ENCODE results near the gene ABCC4. TPM values are rescaled to one million over a fixed set of nuclear protein-coding genes. Genes with fewer than 3 reads are reported as not detected.

The ABCC4 gene
- total and polyA plus RNA-seq, 9 of the 15 experiments (the other 6 are each of a cell fraction or from before 2014, with no cell fraction given): 9.4 to 46.1 (median 25.4) TPM

DNA sequence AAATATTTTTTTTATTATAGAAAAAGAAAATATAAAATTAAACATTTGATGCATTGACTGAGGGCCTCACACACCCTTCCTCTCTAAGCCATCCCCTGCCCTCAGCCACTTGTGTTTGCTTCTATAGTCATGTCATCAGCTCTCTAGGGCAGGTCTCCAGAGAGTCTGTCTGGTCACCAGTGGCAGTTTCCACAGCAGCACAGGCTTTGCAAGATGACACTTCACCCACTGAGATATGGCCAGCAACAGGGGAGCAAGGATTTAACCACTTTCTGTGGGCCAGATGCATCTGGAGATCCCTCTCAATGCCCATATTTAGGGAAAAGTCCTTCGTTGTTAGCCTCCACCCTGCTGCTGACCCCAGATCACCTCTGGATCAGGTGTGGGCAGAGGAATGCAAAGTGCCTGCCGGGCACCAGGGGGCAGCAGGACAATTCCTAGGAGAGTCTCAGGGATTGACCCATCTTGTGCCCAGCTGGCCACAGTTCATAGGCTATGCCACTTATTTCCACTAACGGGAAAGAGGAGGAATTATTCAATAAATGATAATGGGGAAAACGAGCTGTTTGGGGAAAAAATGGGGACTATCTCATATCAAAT lies 4.8 kb downstream of the ABCC4 start:
- 68% methylated on average over 4 of the region's 4 CpGs for WGBS (ENCODE audit: insufficient coverage, low coverage, missing lambda C conversion rate)
- Histone ChIP-seq H3K4me3 (no peak overlapping the region), H3K27me3 (ENCODE audit: control insufficient read depth in 2 of 2, insufficient read depth in 2 of 2, low read length in 2 of 2) (no peaks in the 10 kb centered on the region), H3K27ac (ENCODE audit: extremely low read depth, low read depth, low read length) (no peak overlapping the region), H2AFZ (ENCODE audit: low read depth, low read length) (no peak overlapping the region), H3K36me3 (ENCODE audit: control insufficient read depth, insufficient read depth, low read length) (peaks cover 27% of the 10 kb centered on the region), H3K79me2 (ENCODE audit: control insufficient read depth, insufficient read depth, low read length) (peaks cover 94% of the 10 kb centered on the region), H3K9me1 (ENCODE audit: control insufficient read depth, insufficient read depth, low read length) (no peaks in the 10 kb centered on the region), H3K4me2 (ENCODE audit: insufficient read depth, low read length) (no peak overlapping the region), H3K4me1 (replicated peaks in 1 of 2; ENCODE audit: control insufficient read depth in 2 of 2, insufficient read depth in 2 of 2, low read length in 2 of 2) (peaks cover 18 to 19% of the 10 kb centered on the region in 2 experiments; a peak in 4 of 5 replicates), H4K20me1 (replicated peaks; ENCODE audit: control insufficient read depth, insufficient read depth, low read length) (no peaks in the 10 kb centered on the region), H3K9me3 (replicated peaks; ENCODE audit: control insufficient read depth, insufficient read depth, low read depth, low read length) (no peaks in the 10 kb centered on the region), H3K9ac (ENCODE audit: insufficient read depth in 1 of 2, low read depth in 2 of 2, low read length in 2 of 2) (no peak overlapping the region)
- in situ Hi-C loops (cut with MboI): loop anchor here (10.0 kb wide), 1 partner anchor 102 kb away; no protein-coding TSS in a partner anchor
- BruUV-seq (replicated peaks): no TSS peak
- FAIRE-seq: no peak
- intact Hi-C loops (cut with micrococcal nuclease): no loop called here
- DNase-seq (ENCODE audit: extremely low read depth in 1 of 4, low spot score in 3 of 4): no peak
- ChIA-PET POLR2A (interaction anchor here (0.6 to 2.6 kb wide), 4 partner anchors 8 to 34 kb away, joined by 3 to 15 read pairs (median 4); no protein-coding TSS in a partner anchor), CTCF (ENCODE audit: low intra/inter-chr PET ratio) (interaction anchor here (0.6 kb wide), 2 partner anchors 56 to 675 kb away, joined by 4 to 5 read pairs; no protein-coding TSS in a partner anchor)
- no peak for ATAC-seq
- TF ChIP-seq, protein P1, sequence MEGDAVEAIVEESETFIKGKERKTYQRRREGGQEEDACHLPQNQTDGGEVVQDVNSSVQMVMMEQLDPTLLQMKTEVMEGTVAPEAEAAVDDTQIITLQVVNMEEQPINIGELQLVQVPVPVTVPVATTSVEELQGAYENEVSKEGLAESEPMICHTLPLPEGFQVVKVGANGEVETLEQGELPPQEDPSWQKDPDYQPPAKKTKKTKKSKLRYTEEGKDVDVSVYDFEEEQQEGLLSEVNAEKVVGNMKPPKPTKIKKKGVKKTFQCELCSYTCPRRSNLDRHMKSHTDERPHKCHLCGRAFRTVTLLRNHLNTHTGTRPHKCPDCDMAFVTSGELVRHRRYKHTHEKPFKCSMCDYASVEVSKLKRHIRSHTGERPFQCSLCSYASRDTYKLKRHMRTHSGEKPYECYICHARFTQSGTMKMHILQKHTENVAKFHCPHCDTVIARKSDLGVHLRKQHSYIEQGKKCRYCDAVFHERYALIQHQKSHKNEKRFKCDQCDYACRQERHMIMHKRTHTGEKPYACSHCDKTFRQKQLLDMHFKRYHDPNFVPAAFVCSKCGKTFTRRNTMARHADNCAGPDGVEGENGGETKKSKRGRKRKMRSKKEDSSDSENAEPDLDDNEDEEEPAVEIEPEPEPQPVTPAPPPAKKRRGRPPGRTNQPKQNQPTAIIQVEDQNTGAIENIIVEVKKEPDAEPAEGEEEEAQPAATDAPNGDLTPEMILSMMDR (IDR thresholded peaks at IDR 0.05 in 2 of 3, conservative IDR thresholded peaks at IDR 0.05 in 1 of 3; ENCODE audit: insufficient read depth in 2 of 3, low read depth in 1 of 3, low read length in 3 of 3): peak; percentile 44 to 53 (median 47)
- TF ChIP-seq RBM25 (IDR thresholded peaks at IDR 0.05; ENCODE audit: low read depth, low read length, severe bottlenecking) (no peak), RAD21 (CRISPR knock-in tag; conservative IDR thresholded peaks at IDR 0.05 in 1 of 2, IDR thresholded peaks at IDR 0.05 in 1 of 2) (peak in 1 of 2 experiments; percentile 43; a peak in 3 of 4 replicates)
- TF ChIP-seq, protein P2, sequence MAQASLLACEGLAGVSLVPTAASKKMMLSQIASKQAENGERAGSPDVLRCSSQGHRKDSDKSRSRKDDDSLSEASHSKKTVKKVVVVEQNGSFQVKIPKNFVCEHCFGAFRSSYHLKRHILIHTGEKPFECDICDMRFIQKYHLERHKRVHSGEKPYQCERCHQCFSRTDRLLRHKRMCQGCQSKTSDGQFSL (CRISPR knock-in tag; IDR thresholded peaks at IDR 0.05): no peak
- TF ChIP-seq, protein P2 (tag; IDR thresholded peaks at IDR 0.05): no peak
- TF ChIP-seq, protein P3, sequence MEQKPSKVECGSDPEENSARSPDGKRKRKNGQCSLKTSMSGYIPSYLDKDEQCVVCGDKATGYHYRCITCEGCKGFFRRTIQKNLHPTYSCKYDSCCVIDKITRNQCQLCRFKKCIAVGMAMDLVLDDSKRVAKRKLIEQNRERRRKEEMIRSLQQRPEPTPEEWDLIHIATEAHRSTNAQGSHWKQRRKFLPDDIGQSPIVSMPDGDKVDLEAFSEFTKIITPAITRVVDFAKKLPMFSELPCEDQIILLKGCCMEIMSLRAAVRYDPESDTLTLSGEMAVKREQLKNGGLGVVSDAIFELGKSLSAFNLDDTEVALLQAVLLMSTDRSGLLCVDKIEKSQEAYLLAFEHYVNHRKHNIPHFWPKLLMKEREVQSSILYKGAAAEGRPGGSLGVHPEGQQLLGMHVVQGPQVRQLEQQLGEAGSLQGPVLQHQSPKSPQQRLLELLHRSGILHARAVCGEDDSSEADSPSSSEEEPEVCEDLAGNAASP (IDR thresholded peaks at IDR 0.05): peak; percentile 65; the same call in 1 of the 2 replicates
- TF ChIP-seq, protein P4, sequence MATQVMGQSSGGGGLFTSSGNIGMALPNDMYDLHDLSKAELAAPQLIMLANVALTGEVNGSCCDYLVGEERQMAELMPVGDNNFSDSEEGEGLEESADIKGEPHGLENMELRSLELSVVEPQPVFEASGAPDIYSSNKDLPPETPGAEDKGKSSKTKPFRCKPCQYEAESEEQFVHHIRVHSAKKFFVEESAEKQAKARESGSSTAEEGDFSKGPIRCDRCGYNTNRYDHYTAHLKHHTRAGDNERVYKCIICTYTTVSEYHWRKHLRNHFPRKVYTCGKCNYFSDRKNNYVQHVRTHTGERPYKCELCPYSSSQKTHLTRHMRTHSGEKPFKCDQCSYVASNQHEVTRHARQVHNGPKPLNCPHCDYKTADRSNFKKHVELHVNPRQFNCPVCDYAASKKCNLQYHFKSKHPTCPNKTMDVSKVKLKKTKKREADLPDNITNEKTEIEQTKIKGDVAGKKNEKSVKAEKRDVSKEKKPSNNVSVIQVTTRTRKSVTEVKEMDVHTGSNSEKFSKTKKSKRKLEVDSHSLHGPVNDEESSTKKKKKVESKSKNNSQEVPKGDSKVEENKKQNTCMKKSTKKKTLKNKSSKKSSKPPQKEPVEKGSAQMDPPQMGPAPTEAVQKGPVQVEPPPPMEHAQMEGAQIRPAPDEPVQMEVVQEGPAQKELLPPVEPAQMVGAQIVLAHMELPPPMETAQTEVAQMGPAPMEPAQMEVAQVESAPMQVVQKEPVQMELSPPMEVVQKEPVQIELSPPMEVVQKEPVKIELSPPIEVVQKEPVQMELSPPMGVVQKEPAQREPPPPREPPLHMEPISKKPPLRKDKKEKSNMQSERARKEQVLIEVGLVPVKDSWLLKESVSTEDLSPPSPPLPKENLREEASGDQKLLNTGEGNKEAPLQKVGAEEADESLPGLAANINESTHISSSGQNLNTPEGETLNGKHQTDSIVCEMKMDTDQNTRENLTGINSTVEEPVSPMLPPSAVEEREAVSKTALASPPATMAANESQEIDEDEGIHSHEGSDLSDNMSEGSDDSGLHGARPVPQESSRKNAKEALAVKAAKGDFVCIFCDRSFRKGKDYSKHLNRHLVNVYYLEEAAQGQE (IDR thresholded peaks at IDR 0.05; ENCODE audit: borderline replicate concordance): peak; percentile 37; the same call in 1 of the 2 replicates
- TF ChIP-seq, protein P4 (CRISPR knock-in tag; IDR thresholded peaks at IDR 0.05; ENCODE audit: low read depth): no peak

Measured in K562 (cell line).